GM12878 (cell line): ENCODE data around the gene MSL3. TPM values are rescaled to one million over a fixed set of nuclear protein-coding genes. Genes with fewer than 3 reads are reported as not detected.

Experiments
- ATAC-seq: fragments of 200-7000 bp; cut with Tn5 transposase; 3 replicates; pipeline ENCODE4 v1.9.1; 2020; ENCODE audit warnings: mild to moderate bottlenecking, moderate library complexity
- BruUV-seq: library from RNA; stranded (reverse); fragments of 400-500 nt; replicated peaks from 2 replicates; lab custom pipeline; 2021; lab: Mats Ljungman, UMichigan
- CTCF ChIA-PET: fragments of 300-600 bp; sonication (Branson Sonifier 250); formaldehyde crosslinking; extraction: SDS; loops from one replicate; lab custom pipeline; 2021; ENCODE audit warnings: inconsistent platforms; lab: Yijun Ruan, JAX
- POLR2A ChIA-PET: fragments of 350-600 bp; formaldehyde crosslinking; extraction: SDS; loops from one replicate; lab custom pipeline; 2021; ENCODE audit warnings: inconsistent platforms; lab: Charles Lee
- RAD21 ChIA-PET: fragments of 300-600 bp; sonication (Branson Sonifier 250); formaldehyde crosslinking; loops from one replicate; lab custom pipeline; 2023; ENCODE audit warnings: antibody characterized with exemption; ENCODE audit not compliant: unreplicated experiment; lab: Charles Lee
- SMC1A ChIA-PET: fragments of 300-600 bp; sonication (Branson Sonifier 250); formaldehyde crosslinking; loops from one replicate; lab custom pipeline; 2023; ENCODE audit not compliant: unreplicated experiment, uncharacterized antibody; lab: Charles Lee
- DNase-seq: peaks from one replicate; pipeline ENCODE4 v3.0.0-alpha.2; 2011; ENCODE audit warnings: low read depth, low spot score
- FAIRE-seq: peaks from 3 replicates; lab custom pipeline; 2011; peaks lifted over from hg19 to GRCh38; lab: Jason Lieb, UNC
- H2AFZ ChIP-seq: 2 replicates; pipeline ENCODE4 v1.6.0; 2011; ENCODE audit warnings: low read depth, low read length, control low read depth; ENCODE audit not compliant: control insufficient read depth
- H3K27ac ChIP-seq: 2 replicates; pipeline ENCODE4 v1.5.1; 2011; ENCODE audit warnings: control low read depth; ENCODE audit not compliant: control insufficient read depth, insufficient read depth
- H3K27me3 ChIP-seq, 2 experiments: replicated peaks in 1 of 2; 2 replicates each; pipeline versions ENCODE4 v1.6.0 to v1.6.1; 2011; ENCODE audit warnings: low read length in 1 of 2; ENCODE audit not compliant: control insufficient read depth in 2 of 2, insufficient read depth in 2 of 2
- H3K36me3 ChIP-seq, 2 experiments: 2 replicates each; pipeline ENCODE4 v1.5.1; 2011; ENCODE audit warnings: low read length in 1 of 2; ENCODE audit not compliant: control insufficient read depth in 2 of 2, insufficient read depth in 2 of 2
- H3K4me1 ChIP-seq: 2 replicates; pipeline ENCODE4 v1.6.1; 2011; ENCODE audit warnings: mild to moderate bottlenecking, low read length, moderate library complexity, mixed read lengths; ENCODE audit not compliant: control insufficient read depth, insufficient read depth
- H3K4me2 ChIP-seq: 2 replicates; pipeline ENCODE4 v1.6.0; 2011; ENCODE audit warnings: control low read depth; ENCODE audit not compliant: control insufficient read depth, insufficient read depth
- H3K4me3 ChIP-seq: fragments of 200-600 bp; sonication (generic); 2 replicates; pipeline ENCODE4 v1.5.1; 2016
- H3K79me2 ChIP-seq: 2 replicates; pipeline ENCODE4 v1.6.0; 2011; ENCODE audit warnings: low read length; ENCODE audit not compliant: control insufficient read depth, insufficient read depth
- H3K9ac ChIP-seq: 2 replicates; pipeline ENCODE4 v1.8.0; 2011; ENCODE audit warnings: low read length, control low read depth, mixed read lengths; ENCODE audit not compliant: control insufficient read depth, insufficient read depth
- H3K9me3 ChIP-seq: replicated peaks from 3 replicates; pipeline ENCODE4 v1.5.1; 2011; ENCODE audit warnings: mild to moderate bottlenecking, low read length; ENCODE audit not compliant: control insufficient read depth, insufficient read depth
- H4K20me1 ChIP-seq: 2 replicates; pipeline ENCODE4 v1.6.0; 2011; ENCODE audit not compliant: control insufficient read depth, insufficient read depth
- CTCF ChIP-seq, 3 experiments: IDR thresholded peaks in 2 of 3; conservative IDR thresholded peaks in 1 of 3; 2 replicates each; pipeline ENCODE4 v1.5.1; 2011; ENCODE audit warnings: low read depth in 3 of 3, low read length in 3 of 3, mild to moderate bottlenecking in 3 of 3, control low read depth in 2 of 3, moderate library complexity in 2 of 3, inconsistent platforms in 1 of 3, mixed read lengths in 1 of 3; ENCODE audit not compliant: control insufficient read depth in 2 of 3, insufficient read depth in 1 of 3; ENCODE audit errors: extremely low read depth in 1 of 3
- E2F4 ChIP-seq: IDR thresholded peaks from 2 replicates; pipeline ENCODE4 v1.6.1; 2012; ENCODE audit warnings: low read depth, low read length, improper control_type of control experiment
- EP300 ChIP-seq, 2 experiments: fragments of 150-350 bp in 1 of 2; IDR thresholded peaks; 2 replicates each; pipeline ENCODE4 v1.6.1; 2011 to 2012; ENCODE audit warnings: low read depth in 2 of 2, low read length in 2 of 2, borderline replicate concordance in 1 of 2, improper control_type of control experiment in 1 of 2, inconsistent platforms in 1 of 2; ENCODE audit not compliant: control insufficient read depth in 1 of 2
- ETV6 ChIP-seq, 2 experiments: fragments of 450-650 bp in 1 of 2; IDR thresholded peaks in 1 of 2; conservative IDR thresholded peaks in 1 of 2; 2 replicates each; pipeline ENCODE4 v1.6.1; 2014; ENCODE audit warnings: antibody characterized with exemption in 1 of 2, borderline replicate concordance in 1 of 2, low read depth in 1 of 2, mild to moderate bottlenecking in 1 of 2, moderate library complexity in 1 of 2
- NBN ChIP-seq: fragments of 450-650 bp; IDR thresholded peaks from 2 replicates; pipeline ENCODE4 v1.6.1; 2016
- PML ChIP-seq: IDR thresholded peaks from 2 replicates; pipeline ENCODE4 v1.6.1; 2012; ENCODE audit warnings: low read length, inconsistent platforms
- POLR2A ChIP-seq: IDR thresholded peaks from 2 replicates; pipeline ENCODE4 v1.6.1; 2011; ENCODE audit warnings: low read depth, mild to moderate bottlenecking, low read length
- PRDM15 ChIP-seq: fragments of 450-650 bp; formaldehyde crosslinking; IDR thresholded peaks from 2 replicates; pipeline ENCODE4 v1.4.0; 2020; ENCODE audit warnings: mild to moderate bottlenecking, moderate library complexity
- SIN3A ChIP-seq: IDR thresholded peaks from 2 replicates; pipeline ENCODE4 v1.6.1; 2012; ENCODE audit warnings: low read depth, low read length, improper control_type of control experiment
- SREBF2 ChIP-seq: IDR thresholded peaks from 2 replicates; pipeline ENCODE4 v1.6.1; 2012; ENCODE audit warnings: mild to moderate bottlenecking, low read length
- ZNF24 ChIP-seq: fragments of 450-650 bp; IDR thresholded peaks from 2 replicates; pipeline ENCODE4 v1.6.1; 2017; ENCODE audit warnings: antibody characterized with exemption, mild to moderate bottlenecking
- ZZZ3 ChIP-seq: IDR thresholded peaks from 2 replicates; pipeline ENCODE4 v1.6.1; 2011; ENCODE audit warnings: low read depth; ENCODE audit not compliant: control insufficient read depth, insufficient read length
- WGBS: methylation state at CpG from one replicate; pipeline ENCODE4 v1.1.6; 2016; ENCODE audit warnings: low lambda C conversion rate; ENCODE audit not compliant: insufficient replicate concordance, insufficient coverage; ENCODE audit errors: missing lambda C conversion rate; 5-methylcytosine and 5-hydroxymethylcytosine counted together
- in situ Hi-C: fragments of 300-500 bp; cut with MboI; formaldehyde crosslinking; loops from 9 replicates; pipeline ENCODE4 v1.14.3; 2018; ENCODE audit warnings: mixed read lengths
- intact Hi-C: fragments of 100-400 bp; cut with micrococcal nuclease; formaldehyde crosslinking; loops from one replicate; pipeline ENCODE4 v1.14.2; 2022; ENCODE audit not compliant: unreplicated experiment
- polyA plus RNA-seq, 11 experiments: library from polyadenylated mRNA; depleted of rRNA in 4 of 11; unstranded in 6 of 11; stranded (reverse) in 5 of 11; fragments of >200 nt; fragmentation: Nextera tagmentation in 4 of 11; fragmentation: Illumina TruSeq in 1 of 11; extraction: Ambion mirVana in 4 of 11; extraction: Trizol in 1 of 11; gene quantifications; 1 replicate in 1 of 11; 2 replicates in 10 of 11; pipeline versions ENCODE4 v1.2.1 to v1.2.3, GENCODE V29; 2011 to 2016; ENCODE audit warnings: inconsistent platforms in 2 of 11, missing spikeins in 2 of 11, low read depth in 1 of 11
- total RNA-seq, 4 experiments: library from RNA; depleted of rRNA in 3 of 4; stranded (reverse); fragments of >200 nt in 3 of 4; fragmentation: Illumina TruSeq in 1 of 4; extraction: Trizol in 1 of 4; gene quantifications; 2 replicates each; pipeline versions ENCODE4 v1.2.1 to v1.2.3, GENCODE V29; 2013 to 2021
- TF ChIP-seq, protein P1 (sequence below): fragments of 450-650 bp; IDR thresholded peaks from 2 replicates; pipeline ENCODE4 v1.6.1; 2018; ENCODE audit warnings: mild to moderate bottlenecking, low read depth, moderate library complexity; ENCODE audit not compliant: partially characterized antibody

Gene MSL3
- total and polyA plus RNA-seq, 10 of the 15 experiments (the other 5 are each of a cell fraction or from before 2014, with no cell fraction given) = 28.4 to 438 (median 40.7) TPM

- no peak overlapping the region for H3K4me3 ChIP-seq
- ChIA-PET RAD21 (interaction anchor here (4.1 to 14.8 kb wide), 2 partner anchors 11 to 14 kb away, joined by 17 to 428 read pairs; no protein-coding TSS in a partner anchor), POLR2A (interaction anchor here (1.7 to 2.3 kb wide), 2 partner anchors 11 to 15 kb away, joined by 8 read pairs; no protein-coding TSS in a partner anchor), SMC1A (interaction anchor here (7.1 to 17.6 kb wide), 2 partner anchors 11 to 12 kb away, joined by 46 to 404 read pairs; no protein-coding TSS in a partner anchor), CTCF (interaction anchor here (0.7 to 2.6 kb wide), 6 partner anchors 9 to 42 kb away, joined by 3 to 21 read pairs (median 3); no protein-coding TSS in a partner anchor)
- H3K27ac ChIP-seq = no peak overlapping the region
- H3K9ac ChIP-seq = no peak overlapping the region
- H3K9me3 ChIP-seq = no peaks in the 10 kb centered on the region
- ATAC-seq (peak; percentile 42), DNase-seq (no peak), FAIRE-seq (no peak)
- H3K4me2 ChIP-seq = no peak overlapping the region
- no TSS peak for BruUV-seq
- H3K4me1 ChIP-seq = no peaks in the 10 kb centered on the region
- no peaks in the 10 kb centered on the region for H3K79me2 ChIP-seq
- no peaks in the 10 kb centered on the region for H3K36me3 ChIP-seq
- WGBS = 56% methylated on average over 3 of the region's 3 CpGs
- no peak overlapping the region for H2AFZ ChIP-seq
- intact Hi-C loops (no loop called here), in situ Hi-C loops (loop anchor here (5.0 to 25.0 kb wide), 2 partner anchors 125 to 1595 kb away; no protein-coding TSS in a partner anchor)
- H3K27me3 ChIP-seq = no peaks in the 10 kb centered on the region
- no peaks in the 10 kb centered on the region for H4K20me1 ChIP-seq
- no peak for TF ChIP-seq CTCF (IDR thresholded peaks at IDR 0.05 in 2 of 3, conservative IDR thresholded peaks at IDR 0.05 in 1 of 3; ENCODE audit: control insufficient read depth in 2 of 3, extremely low read depth in 1 of 3, insufficient read depth in 1 of 3, low read depth in 3 of 3, low read length in 3 of 3)
- TF ChIP-seq SIN3A = no peak
- TF ChIP-seq ZNF24 = no peak
- TF ChIP-seq E2F4 = no peak
- TF ChIP-seq POLR2A = no peak
- TF ChIP-seq, protein P1, sequence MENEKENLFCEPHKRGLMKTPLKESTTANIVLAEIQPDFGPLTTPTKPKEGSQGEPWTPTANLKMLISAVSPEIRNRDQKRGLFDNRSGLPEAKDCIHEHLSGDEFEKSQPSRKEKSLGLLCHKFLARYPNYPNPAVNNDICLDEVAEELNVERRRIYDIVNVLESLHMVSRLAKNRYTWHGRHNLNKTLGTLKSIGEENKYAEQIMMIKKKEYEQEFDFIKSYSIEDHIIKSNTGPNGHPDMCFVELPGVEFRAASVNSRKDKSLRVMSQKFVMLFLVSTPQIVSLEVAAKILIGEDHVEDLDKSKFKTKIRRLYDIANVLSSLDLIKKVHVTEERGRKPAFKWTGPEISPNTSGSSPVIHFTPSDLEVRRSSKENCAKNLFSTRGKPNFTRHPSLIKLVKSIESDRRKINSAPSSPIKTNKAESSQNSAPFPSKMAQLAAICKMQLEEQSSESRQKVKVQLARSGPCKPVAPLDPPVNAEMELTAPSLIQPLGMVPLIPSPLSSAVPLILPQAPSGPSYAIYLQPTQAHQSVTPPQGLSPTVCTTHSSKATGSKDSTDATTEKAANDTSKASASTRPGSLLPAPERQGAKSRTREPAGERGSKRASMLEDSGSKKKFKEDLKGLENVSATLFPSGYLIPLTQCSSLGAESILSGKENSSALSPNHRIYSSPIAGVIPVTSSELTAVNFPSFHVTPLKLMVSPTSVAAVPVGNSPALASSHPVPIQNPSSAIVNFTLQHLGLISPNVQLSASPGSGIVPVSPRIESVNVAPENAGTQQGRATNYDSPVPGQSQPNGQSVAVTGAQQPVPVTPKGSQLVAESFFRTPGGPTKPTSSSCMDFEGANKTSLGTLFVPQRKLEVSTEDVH = no peak
- TF ChIP-seq EP300 (IDR thresholded peaks at IDR 0.05; ENCODE audit: borderline replicate concordance in 1 of 2, control insufficient read depth in 1 of 2, low read depth in 2 of 2, low read length in 2 of 2) = no peak
- no peak for TF ChIP-seq SREBF2
- TF ChIP-seq ZZZ3 = no peak
- no peak for TF ChIP-seq PRDM15 (CRISPR knock-in tag)
- TF ChIP-seq PML = no peak
- no peak for TF ChIP-seq NBN
- TF ChIP-seq ETV6 (conservative IDR thresholded peaks at IDR 0.05 in 1 of 2, IDR thresholded peaks at IDR 0.05 in 1 of 2; ENCODE audit: borderline replicate concordance in 1 of 2, low read depth in 1 of 2) = no peak
Measured at GRCh38 chrX:11781734-11782370, 23.8 kb downstream of the MSL3 start.
